ENCODE data around the gene CHI3L1.

The CHI3L1 gene

GRCh38 chr1:203167913-203168200 is 18.6 kb downstream of the CHI3L1 start:
- TF ChIP-seq CTCF (IDR thresholded peaks at IDR 0.05; ENCODE audit: extremely low read depth, missing control alignments) = no peak
- no peak for DNase-seq (ENCODE audit: low spot score)

GRCh38 chr1:203167026-203167912 is 19.2 kb downstream of the CHI3L1 start:
- no peak for DNase-seq (ENCODE audit: low spot score)
- TF ChIP-seq CTCF (IDR thresholded peaks at IDR 0.05; ENCODE audit: extremely low read depth, missing control alignments) = no peak

- peak; percentile 10 for TF ChIP-seq CTCF (IDR thresholded peaks at IDR 0.05; ENCODE audit: extremely low read depth, missing control alignments)
- peak; percentile 41 for DNase-seq (ENCODE audit: low spot score)
Measured at GRCh38 chr1:203166192-203166940, 20.1 kb downstream of the CHI3L1 start.

GRCh38 chr1:203165800-203166161 is 20.7 kb downstream of the CHI3L1 start:
- TF ChIP-seq CTCF (IDR thresholded peaks at IDR 0.05; ENCODE audit: extremely low read depth, missing control alignments) = no peak
- no peak for DNase-seq (ENCODE audit: low spot score)

- no peak for DNase-seq (ENCODE audit: low spot score)
- no peak for TF ChIP-seq CTCF (IDR thresholded peaks at IDR 0.05; ENCODE audit: extremely low read depth, missing control alignments)
Measured at GRCh38 chr1:203165101-203165799, 21.3 kb downstream of the CHI3L1 start.

GRCh38 chr1:203163891-203164635 is 22.4 kb downstream of the CHI3L1 start:
- no peak for DNase-seq (ENCODE audit: low spot score)
- no peak for TF ChIP-seq CTCF (IDR thresholded peaks at IDR 0.05; ENCODE audit: extremely low read depth, missing control alignments)

Measured in GM20000 (cell line).